Transverse colon (tissue), 4 donors: ENCODE measurements around the gene TJP3. TPM values are rescaled to one million over a fixed set of nuclear protein-coding genes. Genes with fewer than 3 reads are reported as not detected.

ENCODE experiments used
- DNase-seq: peaks from one replicate; pipeline ENCODE4 v3.0.0-alpha.2; 2019
- H3K27ac ChIP-seq, 4 donors: fragments of 200-600 bp; sonication (generic); 2 replicates each; pipeline ENCODE4 v1.5.1; 2016 to 2018; ENCODE audit warnings: inconsistent platforms in 4 of 4
- H3K27me3 ChIP-seq: fragments of 200-600 bp; sonication (generic); 2 replicates; pipeline ENCODE4 v1.5.1; 2017; ENCODE audit warnings: inconsistent platforms
- H3K36me3 ChIP-seq, 4 donors: fragments of 200-600 bp; sonication (generic); 2 replicates each; pipeline ENCODE4 v1.5.1; 2017 to 2019; ENCODE audit warnings: inconsistent platforms in 4 of 4
- H3K4me1 ChIP-seq, 4 donors: fragments of 200-600 bp; sonication (generic); 2 replicates each; pipeline ENCODE4 v1.5.1; 2017 to 2020; ENCODE audit warnings: inconsistent platforms in 4 of 4
- H3K4me3 ChIP-seq, 4 donors: fragments of 200-600 bp; sonication (generic); 1 replicate in 1 of 4; 2 replicates in 3 of 4; pipeline versions ENCODE4 v1.5.1 to v1.6.1; 2017 to 2019; ENCODE audit warnings: inconsistent platforms in 4 of 4
- H3K9me3 ChIP-seq, 2 donors: fragments of 200-600 bp; sonication (generic); 2 replicates each; pipeline ENCODE4 v1.5.1; 2017 to 2019; ENCODE audit warnings: inconsistent platforms in 2 of 2
- EP300 ChIP-seq: sonication (generic); formaldehyde crosslinking; IDR thresholded peaks from one replicate; pipeline ENCODE4 v1.6.1; 2017; ENCODE audit warnings: antibody characterized with exemption, low read depth
- POLR2A ChIP-seq: fragments of 450-650 bp; IDR thresholded peaks from one replicate; pipeline ENCODE4 v1.6.1; 2016; ENCODE audit warnings: antibody characterized with exemption, mild to moderate bottlenecking, moderate library complexity
- POLR2AphosphoS5 ChIP-seq, 3 donors: sonication (generic); formaldehyde crosslinking; IDR thresholded peaks; one replicate each; pipeline ENCODE4 v1.6.1; 2016; ENCODE audit warnings: antibody characterized with exemption in 3 of 3
- WGBS, 2 donors: methylation state at CpG; one replicate each; pipeline ENCODE4 v1.1.5; 2018; ENCODE audit warnings: low coverage in 1 of 2; 5-methylcytosine and 5-hydroxymethylcytosine counted together
- in situ Hi-C, 4 donors: fragments of 200-750 bp; cut with MboI; loops; one replicate each; pipeline versions ENCODE4 v1.15.0 to v1.15.1; 2017; ENCODE audit warnings: low sequenced_read_pairs in 3 of 4, low pct_ligation_motif_present in 1 of 4, low pct_unique_long_range_greater_than_20kb in 1 of 4
- intact Hi-C: fragments of 100-400 bp; cut with DNase I; formaldehyde crosslinking; loops from one replicate; pipeline ENCODE4 v1.15.1; 2023; ENCODE audit warnings: low total_unique reads
- total RNA-seq, 4 donors: library from RNA; depleted of rRNA; stranded (reverse); fragments of >200 nt; gene quantifications; one replicate each; pipeline ENCODE4 v1.1.0, GENCODE V29; 2016
- TF ChIP-seq, protein P1 (sequence below), 5 experiments: fragments of 200-600 bp in 3 of 5; fragments of 450-650 bp in 2 of 5; sonication (generic) in 3 of 5; IDR thresholded peaks; 1 replicate in 2 of 5; 2 replicates in 3 of 5; pipeline ENCODE4 v1.5.1; 2016 to 2017; ENCODE audit warnings: antibody characterized with exemption in 5 of 5, inconsistent platforms in 3 of 5, mild to moderate bottlenecking in 2 of 5, moderate library complexity in 1 of 5

TJP3 gene
- total RNA-seq, 4 donors from 2014 or later: 234 to 894 (median 282) TPM

DNA sequence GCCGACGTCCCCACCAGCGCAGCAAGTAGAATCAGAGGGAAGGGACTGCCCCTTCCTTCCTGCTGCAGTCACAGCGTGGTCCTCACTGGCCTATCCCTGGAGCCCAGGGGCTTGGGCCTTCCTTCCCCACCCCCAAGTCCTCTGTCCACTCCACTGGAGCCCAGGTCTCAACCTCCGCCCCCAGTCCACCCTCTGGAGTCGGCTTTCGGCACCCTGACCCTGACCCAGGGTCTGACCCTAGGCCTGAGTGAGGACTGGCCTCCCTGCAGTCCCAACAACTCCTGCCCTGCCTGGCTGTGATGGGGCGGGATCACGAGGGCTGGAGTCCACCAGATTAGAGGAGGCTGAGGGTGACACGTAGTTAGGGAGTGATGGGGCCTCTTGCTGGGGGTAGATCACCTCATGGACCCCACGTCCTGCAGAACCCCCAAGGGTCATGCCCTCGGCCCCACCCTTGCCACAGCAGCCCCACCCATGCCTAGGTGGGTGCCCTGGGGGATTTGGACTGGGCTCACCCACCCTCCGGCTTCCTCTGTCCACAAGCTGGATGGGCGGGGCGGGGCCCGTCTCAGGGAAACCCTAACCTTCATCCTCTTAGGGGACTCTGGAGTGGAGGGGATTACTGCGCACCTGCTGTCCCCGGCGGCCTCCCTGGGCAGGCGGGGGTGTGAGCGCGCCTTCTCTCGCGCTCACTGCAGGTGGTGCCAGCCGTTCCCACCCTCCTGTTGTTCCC is 60.0 kb downstream of the TJP3 start:
- 94% methylated on average over 24 of the region's 25 CpGs; no CpG with 5 or more reads in 1 of the 2 donors for WGBS, 2 donors
- TF ChIP-seq POLR2AphosphoS5 (IDR thresholded peaks at IDR 0.05): no peak
- TF ChIP-seq POLR2A: no peak
- TF ChIP-seq, protein P1, sequence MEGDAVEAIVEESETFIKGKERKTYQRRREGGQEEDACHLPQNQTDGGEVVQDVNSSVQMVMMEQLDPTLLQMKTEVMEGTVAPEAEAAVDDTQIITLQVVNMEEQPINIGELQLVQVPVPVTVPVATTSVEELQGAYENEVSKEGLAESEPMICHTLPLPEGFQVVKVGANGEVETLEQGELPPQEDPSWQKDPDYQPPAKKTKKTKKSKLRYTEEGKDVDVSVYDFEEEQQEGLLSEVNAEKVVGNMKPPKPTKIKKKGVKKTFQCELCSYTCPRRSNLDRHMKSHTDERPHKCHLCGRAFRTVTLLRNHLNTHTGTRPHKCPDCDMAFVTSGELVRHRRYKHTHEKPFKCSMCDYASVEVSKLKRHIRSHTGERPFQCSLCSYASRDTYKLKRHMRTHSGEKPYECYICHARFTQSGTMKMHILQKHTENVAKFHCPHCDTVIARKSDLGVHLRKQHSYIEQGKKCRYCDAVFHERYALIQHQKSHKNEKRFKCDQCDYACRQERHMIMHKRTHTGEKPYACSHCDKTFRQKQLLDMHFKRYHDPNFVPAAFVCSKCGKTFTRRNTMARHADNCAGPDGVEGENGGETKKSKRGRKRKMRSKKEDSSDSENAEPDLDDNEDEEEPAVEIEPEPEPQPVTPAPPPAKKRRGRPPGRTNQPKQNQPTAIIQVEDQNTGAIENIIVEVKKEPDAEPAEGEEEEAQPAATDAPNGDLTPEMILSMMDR (IDR thresholded peaks at IDR 0.05): no peak
- no peak for TF ChIP-seq EP300
- H3K27ac ChIP-seq: no peak overlapping the region
- no peak for DNase-seq
- H3K27me3 ChIP-seq: no peaks in the 10 kb centered on the region
- H3K4me1 ChIP-seq: peaks cover 0 to 9% (median 6%) of the 10 kb centered on the region in 4 donors
- in situ Hi-C loops (no loop called here), intact Hi-C loops (no loop called here)
- peaks cover 0 to 8% (median 2%) of the 10 kb centered on the region in 4 donors for H3K36me3 ChIP-seq
- H3K9me3 ChIP-seq: no peaks in the 10 kb centered on the region
- H3K4me3 ChIP-seq: no peak overlapping the region

DNA sequence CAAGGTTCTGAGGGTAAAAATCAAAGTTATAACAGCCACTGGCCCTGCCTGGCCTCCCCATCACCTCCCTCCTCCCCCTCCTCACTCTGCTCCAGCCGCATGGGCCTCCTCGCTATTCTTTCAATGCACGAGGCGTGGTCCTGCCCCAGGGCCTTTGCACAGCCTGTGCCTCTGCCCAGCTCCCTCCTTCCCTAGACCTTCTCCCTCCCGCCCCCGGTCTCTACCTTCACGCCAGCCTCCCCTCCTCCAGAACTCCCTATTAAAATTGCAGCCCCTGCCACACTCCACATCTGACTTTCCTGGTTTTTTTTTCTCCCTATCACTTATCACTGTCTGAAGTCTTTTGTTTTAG is 60.5 kb downstream of the TJP3 start:
- Histone ChIP-seq H3K9me3 (no peaks in the 10 kb centered on the region), H3K4me1 (peaks cover 0 to 3% (median 1%) of the 10 kb centered on the region in 4 donors), H3K4me3 (no peak overlapping the region), H3K27ac (no peak overlapping the region), H3K27me3 (no peaks in the 10 kb centered on the region), H3K36me3 (peaks cover 0 to 8% (median 2%) of the 10 kb centered on the region in 4 donors)
- 91 to 96% methylated on average over 4 to 7 of the region's 7 CpGs for WGBS, 2 donors
- no peak for DNase-seq
- in situ Hi-C loops: no loop called here
- TF ChIP-seq, protein P1 (IDR thresholded peaks at IDR 0.05): no peak
- TF ChIP-seq EP300: no peak
- no peak for TF ChIP-seq POLR2A
- no peak for TF ChIP-seq POLR2AphosphoS5 (IDR thresholded peaks at IDR 0.05)
- intact Hi-C loops: no loop called here

DNA sequence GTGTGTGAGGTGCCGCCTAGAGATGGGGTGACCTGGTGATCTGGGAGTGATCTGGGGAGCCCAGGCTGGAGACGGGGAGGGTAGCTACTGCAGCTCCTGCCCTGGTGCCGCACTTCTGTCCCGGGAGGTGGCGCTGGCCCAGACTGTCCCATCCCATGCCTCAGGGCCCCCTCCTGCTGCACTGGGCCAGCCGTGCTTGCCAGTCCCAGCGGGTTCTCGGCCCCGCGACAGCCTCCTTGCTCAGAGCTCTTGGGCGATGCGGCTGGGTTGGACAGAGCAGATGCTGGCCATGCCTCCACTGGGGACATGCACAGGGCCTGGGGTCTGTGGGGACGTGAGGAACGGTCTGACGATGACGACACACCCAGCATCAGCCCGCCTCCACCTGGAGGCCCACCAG is 61.3 kb downstream of the TJP3 start:
- in situ Hi-C loops (no loop called here), intact Hi-C loops (no loop called here)
- H3K4me1 ChIP-seq: no peaks in the 10 kb centered on the region
- WGBS, 2 donors: 90% methylated on average over 17 of the region's 17 CpGs; no CpG with 5 or more reads in 1 of the 2 donors
- peaks cover 0 to 8% (median 2%) of the 10 kb centered on the region in 4 donors for H3K36me3 ChIP-seq
- no peaks in the 10 kb centered on the region for H3K9me3 ChIP-seq
- H3K27me3 ChIP-seq: no peaks in the 10 kb centered on the region
- no peak overlapping the region for H3K27ac ChIP-seq
- DNase-seq: no peak
- H3K4me3 ChIP-seq: no peak overlapping the region
- no peak for TF ChIP-seq POLR2AphosphoS5 (IDR thresholded peaks at IDR 0.05)
- no peak for TF ChIP-seq POLR2A
- TF ChIP-seq, protein P1 (IDR thresholded peaks at IDR 0.05): no peak
- no peak for TF ChIP-seq EP300

DNA sequence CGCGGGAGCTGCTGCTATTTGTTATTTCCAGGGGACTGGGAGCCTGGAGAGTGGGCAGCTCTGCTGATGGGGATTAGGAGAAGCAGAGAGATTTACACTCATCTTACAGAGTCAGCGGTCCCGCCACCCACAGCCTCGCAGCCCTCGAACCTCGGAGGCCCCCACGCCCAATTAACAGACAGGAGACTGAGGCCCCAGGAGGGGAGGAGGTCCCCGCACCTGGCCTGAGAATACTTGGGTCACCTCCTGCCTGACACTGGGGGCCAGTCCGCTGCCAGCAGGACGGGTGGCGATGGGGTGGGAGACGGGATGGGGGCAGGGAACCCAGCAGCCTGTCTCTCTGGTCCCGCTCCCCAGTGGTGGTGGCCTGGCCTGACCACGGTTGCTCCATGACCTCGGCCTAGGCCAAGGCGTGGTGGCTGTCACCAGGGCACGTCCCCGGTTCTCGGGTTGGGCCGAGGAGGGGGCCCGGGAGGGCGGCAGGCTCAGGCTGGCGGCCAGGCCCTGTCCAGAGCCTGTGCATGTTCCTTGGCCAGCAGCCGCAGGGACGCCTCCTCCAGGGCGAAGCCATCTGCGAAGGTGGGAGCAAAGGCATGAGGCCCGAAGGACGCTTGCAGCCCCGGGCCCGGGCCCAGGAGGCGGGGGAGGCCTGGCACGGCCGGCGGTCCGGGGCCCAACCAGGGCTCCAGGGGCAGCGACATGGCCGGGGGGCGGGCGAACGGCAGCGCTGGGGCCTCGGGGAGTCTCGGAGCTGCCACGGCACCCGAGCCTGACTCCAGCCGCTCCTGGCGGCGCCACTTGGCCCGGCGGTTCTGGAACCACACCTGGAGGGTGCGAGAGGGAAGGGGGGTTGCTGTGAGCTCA is 62.2 kb downstream of the TJP3 start:
- WGBS, 2 donors: 83% methylated on average over 6 to 49 of the region's 53 CpGs
- H3K27ac ChIP-seq: no peak overlapping the region
- no peak for DNase-seq
- TF ChIP-seq EP300 (no peak), POLR2AphosphoS5 (IDR thresholded peaks at IDR 0.05) (no peak), POLR2A (no peak)
- TF ChIP-seq, protein P1 (IDR thresholded peaks at IDR 0.05): no peak
- in situ Hi-C loops: no loop called here
- no peak overlapping the region for H3K4me3 ChIP-seq
- H3K36me3 ChIP-seq: peaks cover 0 to 6% (median 2%) of the 10 kb centered on the region in 4 donors
- no peaks in the 10 kb centered on the region for H3K4me1 ChIP-seq
- intact Hi-C loops: no loop called here
- H3K9me3 ChIP-seq: no peaks in the 10 kb centered on the region
- no peaks in the 10 kb centered on the region for H3K27me3 ChIP-seq
